ENCODE results near the gene ABCC1.

DNA sequence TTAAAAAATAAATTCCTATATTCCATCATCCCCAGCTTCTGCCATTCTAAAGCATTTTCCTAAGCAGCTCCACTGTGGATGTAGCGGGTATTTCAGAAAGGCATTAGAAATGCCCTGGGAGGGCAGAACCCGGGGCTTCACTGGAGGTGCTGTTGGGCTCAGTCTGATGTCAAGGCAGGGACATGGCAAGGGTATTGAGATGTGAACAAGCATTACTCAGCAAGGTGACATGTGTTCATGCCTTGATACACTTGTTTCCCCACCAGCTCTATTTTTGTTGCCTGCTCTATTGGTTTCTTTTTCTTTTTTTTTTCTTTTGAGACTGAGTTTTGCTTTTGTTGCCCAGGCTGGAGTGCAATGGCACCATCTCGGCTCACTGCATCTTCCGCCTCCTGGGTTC is 35.7 kb downstream of the ABCC1 start:
- TF ChIP-seq CTCF (IDR thresholded peaks at IDR 0.05) (no peak), POLR2A (IDR thresholded peaks at IDR 0.05) (no peak)
